Upper lobe of right lung (tissue), 1 donor: ENCODE measurements around the gene HOXA7. TPM values are rescaled to one million over a fixed set of nuclear protein-coding genes. Genes with fewer than 3 reads are reported as not detected.

Experiments
- ATAC-seq: fragments of 200-7000 bp; cut with Tn5 transposase; one replicate; pipeline ENCODE4 v1.9.1; 2020; ENCODE audit warnings: mild to moderate bottlenecking, moderate library complexity
- DNase-seq: peaks from one replicate; pipeline ENCODE4 v3.0.0-alpha.2; 2020
- H3K27ac ChIP-seq: fragments of 200-600 bp; one replicate; pipeline ENCODE4 v1.8.0; 2022
- H3K27me3 ChIP-seq: fragments of 200-600 bp; one replicate; pipeline ENCODE4 v1.8.0; 2022; ENCODE audit warnings: mild to moderate bottlenecking
- H3K36me3 ChIP-seq: fragments of 200-600 bp; one replicate; pipeline ENCODE4 v1.8.0; 2022
- H3K4me1 ChIP-seq: fragments of 200-600 bp; one replicate; pipeline ENCODE4 v1.8.0; 2022
- H3K4me3 ChIP-seq: fragments of 200-600 bp; one replicate; pipeline ENCODE4 v1.8.0; 2022; ENCODE audit warnings: mild to moderate bottlenecking
- H3K9me3 ChIP-seq: fragments of 200-600 bp; one replicate; pipeline ENCODE4 v1.8.0; 2022
- intact Hi-C: fragments of 100-400 bp; cut with DNase I; formaldehyde crosslinking; loops from one replicate; pipeline ENCODE4 v1.11.0; 2022
- total RNA-seq: library from RNA; stranded (reverse); fragmentation: NEBNext Ultra II Directional; extraction: Animal tissue kit (Norgen Biotek cat#: 25700); gene quantifications from one replicate; pipeline ENCODE4 v1.2.1, GENCODE V29; 2021
- TF ChIP-seq, protein P1 (sequence below): fragments of 200-600 bp; IDR thresholded peaks from one replicate; pipeline ENCODE4 v1.8.0; 2022; ENCODE audit warnings: antibody characterized with exemption
- donor health status: DM: no; HTN: yes; CAD: no; lungs with severe emphysema.

Gene HOXA7
- total RNA-seq, 1 donor from 2014 or later, result 2.9 TPM

- ATAC-seq (no peak), DNase-seq (no peak)
- no peak overlapping the region for H3K27ac ChIP-seq
- H3K27me3 ChIP-seq, result peaks cover 100% of the 10 kb centered on the region
- no peak overlapping the region for H3K4me3 ChIP-seq
- no peaks in the 10 kb centered on the region for H3K36me3 ChIP-seq
- H3K4me1 ChIP-seq, result peaks cover 15% of the 10 kb centered on the region
- TF ChIP-seq, protein P1, sequence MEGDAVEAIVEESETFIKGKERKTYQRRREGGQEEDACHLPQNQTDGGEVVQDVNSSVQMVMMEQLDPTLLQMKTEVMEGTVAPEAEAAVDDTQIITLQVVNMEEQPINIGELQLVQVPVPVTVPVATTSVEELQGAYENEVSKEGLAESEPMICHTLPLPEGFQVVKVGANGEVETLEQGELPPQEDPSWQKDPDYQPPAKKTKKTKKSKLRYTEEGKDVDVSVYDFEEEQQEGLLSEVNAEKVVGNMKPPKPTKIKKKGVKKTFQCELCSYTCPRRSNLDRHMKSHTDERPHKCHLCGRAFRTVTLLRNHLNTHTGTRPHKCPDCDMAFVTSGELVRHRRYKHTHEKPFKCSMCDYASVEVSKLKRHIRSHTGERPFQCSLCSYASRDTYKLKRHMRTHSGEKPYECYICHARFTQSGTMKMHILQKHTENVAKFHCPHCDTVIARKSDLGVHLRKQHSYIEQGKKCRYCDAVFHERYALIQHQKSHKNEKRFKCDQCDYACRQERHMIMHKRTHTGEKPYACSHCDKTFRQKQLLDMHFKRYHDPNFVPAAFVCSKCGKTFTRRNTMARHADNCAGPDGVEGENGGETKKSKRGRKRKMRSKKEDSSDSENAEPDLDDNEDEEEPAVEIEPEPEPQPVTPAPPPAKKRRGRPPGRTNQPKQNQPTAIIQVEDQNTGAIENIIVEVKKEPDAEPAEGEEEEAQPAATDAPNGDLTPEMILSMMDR, result no peak
- intact Hi-C loops, result no loop called here
- no peaks in the 10 kb centered on the region for H3K9me3 ChIP-seq
These were observed 37.5 kb upstream of the HOXA7 start for GRCh38 chr7:27194002-27194352.

DNA sequence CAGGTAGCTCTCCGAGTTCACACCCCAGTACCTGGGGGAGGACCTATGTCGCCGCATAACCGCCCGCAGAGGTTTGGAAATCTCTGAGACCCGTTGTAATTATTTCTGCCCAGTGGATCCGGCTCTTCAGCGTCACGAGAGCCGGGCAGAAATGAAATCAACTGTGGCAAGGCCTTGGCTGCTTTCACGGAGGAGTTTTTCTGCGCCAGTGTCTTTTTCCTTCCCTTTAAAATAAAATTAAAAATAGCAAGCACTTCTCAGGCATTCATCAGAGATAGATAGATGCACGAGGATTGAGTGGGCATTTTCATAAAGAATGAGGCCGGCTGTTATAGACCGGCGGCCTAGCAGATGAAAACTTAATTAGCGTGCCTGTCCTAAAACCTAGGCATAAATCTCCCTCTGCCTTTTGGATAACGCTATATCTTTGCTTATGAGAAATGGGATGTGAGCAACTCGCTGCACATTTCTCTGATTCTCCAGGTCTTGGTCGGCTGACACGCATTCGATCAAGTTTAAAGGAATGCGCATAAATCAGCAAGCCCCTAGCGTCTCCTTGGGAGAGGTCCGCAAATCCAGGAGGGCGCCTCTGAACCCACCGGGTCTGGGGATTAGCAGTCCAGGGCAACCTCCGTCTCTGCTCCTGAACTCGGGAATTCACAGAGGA, 37.0 kb upstream of the HOXA7 start:
- peak overlapping the region; percentile 29 for H3K4me3 ChIP-seq
- no peak overlapping the region for H3K27ac ChIP-seq
- peaks cover 20% of the 10 kb centered on the region for H3K4me1 ChIP-seq
- H3K9me3 ChIP-seq, result no peaks in the 10 kb centered on the region
- DNase-seq, result peak; percentile 22
- intact Hi-C loops, result no loop called here
- TF ChIP-seq, protein P1, result no peak
- H3K36me3 ChIP-seq, result no peaks in the 10 kb centered on the region
- ATAC-seq, result no peak
- peaks cover 100% of the 10 kb centered on the region for H3K27me3 ChIP-seq

DNA sequence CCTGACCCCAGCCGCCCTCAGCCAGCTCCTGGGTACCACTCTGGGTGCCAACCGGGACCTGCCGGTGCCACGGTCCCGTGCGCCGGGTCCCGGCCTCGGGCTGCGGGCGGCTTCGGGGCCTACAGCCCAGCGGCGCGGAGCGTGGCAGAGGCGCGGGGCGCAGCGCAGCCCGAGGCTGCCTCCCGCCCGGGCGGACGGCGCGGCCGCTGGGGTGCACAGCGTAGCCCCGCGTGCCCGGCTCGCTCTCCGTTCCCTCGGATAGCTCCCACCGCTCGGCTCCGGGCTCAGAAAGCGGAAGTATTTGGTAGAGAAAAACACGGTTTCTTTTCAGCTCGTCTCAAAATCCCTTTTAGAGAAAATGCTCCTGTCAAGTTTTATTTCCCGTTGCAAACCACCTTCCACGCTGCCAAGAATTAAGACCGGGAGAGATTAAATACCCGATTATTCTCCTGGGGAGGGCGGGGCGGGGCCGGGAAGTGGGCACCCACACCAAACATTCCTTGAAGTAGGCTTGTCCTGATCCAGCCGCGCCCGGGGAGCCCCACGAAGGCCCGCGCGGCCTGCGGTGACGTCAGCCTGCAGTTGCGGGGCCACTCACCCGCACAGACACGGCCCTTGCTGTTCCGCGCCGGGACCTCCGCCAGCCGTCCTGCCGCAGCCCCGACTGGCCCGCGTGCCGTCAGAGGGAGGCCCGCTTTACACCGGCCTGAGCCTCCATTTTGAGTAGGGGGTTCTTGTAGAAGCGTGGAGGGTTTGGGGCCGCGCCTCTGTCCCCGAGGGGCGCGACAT, 36.3 kb upstream of the HOXA7 start:
- Histone ChIP-seq H3K27ac (no peak overlapping the region), H3K4me1 (peaks cover 28% of the 10 kb centered on the region), H3K27me3 (peaks cover 100% of the 10 kb centered on the region), H3K4me3 (peak overlapping the region; percentile 29), H3K36me3 (no peaks in the 10 kb centered on the region), H3K9me3 (no peaks in the 10 kb centered on the region)
- DNase-seq, result peak; percentile 69
- intact Hi-C loops, result no loop called here
- TF ChIP-seq, protein P1, result no peak
- peak; percentile 60 for ATAC-seq

DNA sequence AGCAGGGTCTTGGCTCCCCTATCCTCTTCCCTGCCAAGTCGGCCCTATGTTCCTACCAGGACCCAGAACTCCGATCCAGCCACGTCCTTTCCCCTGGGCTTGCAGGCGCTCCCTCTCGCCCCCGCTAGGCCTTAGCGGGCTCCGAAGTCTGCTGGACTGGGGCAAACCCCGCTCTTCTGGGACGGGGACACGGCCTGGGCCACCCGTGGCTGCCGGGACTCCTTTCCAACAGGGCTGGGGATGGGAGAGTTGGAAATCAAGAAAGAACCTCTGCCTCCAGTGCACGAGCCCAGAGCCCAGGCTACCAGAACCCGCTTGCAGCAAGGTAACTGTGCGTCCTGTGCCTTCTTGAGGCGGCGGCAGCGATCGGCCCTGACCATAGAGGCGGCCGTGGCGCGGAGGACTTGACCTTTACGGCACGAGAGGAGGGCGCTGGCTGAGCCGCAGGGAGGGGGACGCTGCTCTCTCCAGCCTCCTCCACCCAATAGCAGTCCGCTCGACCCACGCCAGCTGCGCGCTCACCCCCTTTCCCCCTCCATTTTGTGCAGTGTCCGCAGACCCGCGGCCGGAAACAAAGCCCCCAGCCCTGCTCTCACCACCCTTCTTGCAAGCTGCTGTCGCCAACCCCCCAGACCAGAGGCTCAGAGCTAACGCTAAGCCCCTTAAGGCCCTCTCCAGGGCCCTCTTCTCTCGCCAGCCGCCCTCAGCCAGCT, 35.5 kb upstream of the HOXA7 start:
- no peaks in the 10 kb centered on the region for H3K9me3 ChIP-seq
- intact Hi-C loops, result no loop called here
- peaks cover 32% of the 10 kb centered on the region for H3K4me1 ChIP-seq
- DNase-seq (peak; percentile 61), ATAC-seq (no peak)
- no peak overlapping the region for H3K27ac ChIP-seq
- TF ChIP-seq, protein P1, result no peak
- peaks cover 100% of the 10 kb centered on the region for H3K27me3 ChIP-seq
- H3K4me3 ChIP-seq, result no peak overlapping the region
- no peaks in the 10 kb centered on the region for H3K36me3 ChIP-seq

DNA sequence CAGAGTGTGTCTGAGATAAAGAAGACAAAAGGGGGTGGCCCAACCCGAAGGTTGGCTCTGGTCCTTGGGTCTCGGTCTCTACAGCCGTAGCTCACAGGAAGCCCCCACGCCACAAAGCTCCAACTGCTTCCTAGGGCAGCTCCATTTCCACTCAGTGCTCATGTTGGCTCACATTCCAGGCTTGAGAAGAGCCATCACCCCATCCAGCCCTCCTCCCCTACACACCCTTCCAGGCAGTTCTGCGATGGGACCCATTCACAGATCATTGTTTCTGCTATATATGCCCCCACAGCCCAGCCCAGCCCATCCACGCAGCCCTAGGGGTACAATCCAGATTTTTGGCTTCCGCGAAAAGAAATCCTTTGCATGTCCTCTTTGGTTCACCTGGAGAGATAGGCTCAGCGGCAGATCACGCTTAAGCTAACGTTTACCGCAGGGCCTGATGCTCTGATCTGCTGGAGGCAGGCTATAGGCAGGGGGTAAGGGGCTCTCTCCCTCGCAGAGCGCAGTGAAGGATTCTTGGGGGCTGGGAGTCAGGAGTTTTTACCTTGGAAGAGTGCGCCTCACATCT, 34.8 kb upstream of the HOXA7 start:
- H3K36me3 ChIP-seq, result no peaks in the 10 kb centered on the region
- H3K4me1 ChIP-seq, result peaks cover 32% of the 10 kb centered on the region
- peak; percentile 46 for DNase-seq

More for the DNA sequence above, 34.8 kb upstream of the HOXA7 start:
- intact Hi-C loops, result no loop called here
- TF ChIP-seq, protein P1, result no peak
- no peak overlapping the region for H3K4me3 ChIP-seq
- H3K9me3 ChIP-seq, result no peaks in the 10 kb centered on the region
- no peak overlapping the region for H3K27ac ChIP-seq
- ATAC-seq, result no peak
- peaks cover 100% of the 10 kb centered on the region for H3K27me3 ChIP-seq
